Measurements from ENCODE around the gene APCS.

DNA sequence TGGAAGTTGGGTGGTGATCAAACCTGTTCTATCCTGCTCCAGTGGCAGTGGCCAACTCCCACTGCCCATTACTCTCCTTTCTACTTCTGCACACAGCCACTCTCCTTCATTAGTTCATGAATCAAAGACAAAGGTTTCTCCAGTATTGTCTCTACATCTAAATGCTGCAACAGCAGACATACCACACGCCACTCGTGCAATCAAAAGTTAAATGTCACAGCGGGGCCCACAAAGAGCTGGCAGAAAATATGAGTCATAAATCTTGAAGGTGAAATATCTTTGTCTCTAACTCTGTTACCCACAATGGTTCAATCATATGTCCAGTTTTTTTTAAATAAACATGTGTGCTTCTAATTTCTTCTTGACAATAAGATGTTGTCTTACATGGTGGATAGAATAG is 13.3 kb downstream of the APCS start:
- TF ChIP-seq, protein P1, sequence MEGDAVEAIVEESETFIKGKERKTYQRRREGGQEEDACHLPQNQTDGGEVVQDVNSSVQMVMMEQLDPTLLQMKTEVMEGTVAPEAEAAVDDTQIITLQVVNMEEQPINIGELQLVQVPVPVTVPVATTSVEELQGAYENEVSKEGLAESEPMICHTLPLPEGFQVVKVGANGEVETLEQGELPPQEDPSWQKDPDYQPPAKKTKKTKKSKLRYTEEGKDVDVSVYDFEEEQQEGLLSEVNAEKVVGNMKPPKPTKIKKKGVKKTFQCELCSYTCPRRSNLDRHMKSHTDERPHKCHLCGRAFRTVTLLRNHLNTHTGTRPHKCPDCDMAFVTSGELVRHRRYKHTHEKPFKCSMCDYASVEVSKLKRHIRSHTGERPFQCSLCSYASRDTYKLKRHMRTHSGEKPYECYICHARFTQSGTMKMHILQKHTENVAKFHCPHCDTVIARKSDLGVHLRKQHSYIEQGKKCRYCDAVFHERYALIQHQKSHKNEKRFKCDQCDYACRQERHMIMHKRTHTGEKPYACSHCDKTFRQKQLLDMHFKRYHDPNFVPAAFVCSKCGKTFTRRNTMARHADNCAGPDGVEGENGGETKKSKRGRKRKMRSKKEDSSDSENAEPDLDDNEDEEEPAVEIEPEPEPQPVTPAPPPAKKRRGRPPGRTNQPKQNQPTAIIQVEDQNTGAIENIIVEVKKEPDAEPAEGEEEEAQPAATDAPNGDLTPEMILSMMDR (IDR thresholded peaks at IDR 0.05; ENCODE audit: borderline replicate concordance, extremely low read depth, low read length, poor library complexity, severe bottlenecking): no peak
- TF ChIP-seq EZH2 (IDR thresholded peaks at IDR 0.05; ENCODE audit: borderline replicate concordance, low read depth, low read length, severe bottlenecking): no peak

Measured in DND-41 (cell line).